ENCODE measurements around the gene CALML3.

GRCh38 chr10:5518143-5518542 is 6.6 kb upstream of the CALML3 start:
- no peak for TF ChIP-seq CTCF (IDR thresholded peaks at IDR 0.05)
- no peak for TF ChIP-seq EP300 (IDR thresholded peaks at IDR 0.05)
- TF ChIP-seq POLR2A (IDR thresholded peaks at IDR 0.05), result no peak
